Thyroid gland (tissue), 4 donors: Measurements from ENCODE around the gene CNFN.

ENCODE experiments used
- CTCF ChIP-seq, 6 experiments: fragments of 200-600 bp in 3 of 6; fragments of 450-650 bp in 3 of 6; sonication (generic) in 3 of 6; IDR thresholded peaks; one replicate each; pipeline ENCODE4 v1.5.1; 2016 to 2019; ENCODE audit warnings: antibody characterized with exemption in 6 of 6, mild to moderate bottlenecking in 2 of 6, inconsistent platforms in 1 of 6, moderate library complexity in 1 of 6
- POLR2A ChIP-seq, 2 donors: fragments of 450-650 bp; IDR thresholded peaks; one replicate each; pipeline ENCODE4 v1.6.1; 2017; ENCODE audit warnings: antibody characterized with exemption in 2 of 2, mild to moderate bottlenecking in 2 of 2, moderate library complexity in 1 of 2

GRCh38 chr19:42412661-42413076 is 22.6 kb upstream of the CNFN start:
- no peak for TF ChIP-seq CTCF (IDR thresholded peaks at IDR 0.05)
- TF ChIP-seq POLR2A (IDR thresholded peaks at IDR 0.05): no peak
